ENCODE results near the gene PFKM. TPM values are rescaled to one million over a fixed set of nuclear protein-coding genes. Genes with fewer than 3 reads are reported as not detected.
"Not testable (repeated sequence)": the region's sequence is repeated elsewhere in the genome, so short reads cannot be mapped to it uniquely, and the experiment has no call there.

PFKM gene
- total and polyA plus RNA-seq, 2 of the 4 experiments (the other 2 are of a cell fraction) = 56.7 to 82.6 TPM

DNA sequence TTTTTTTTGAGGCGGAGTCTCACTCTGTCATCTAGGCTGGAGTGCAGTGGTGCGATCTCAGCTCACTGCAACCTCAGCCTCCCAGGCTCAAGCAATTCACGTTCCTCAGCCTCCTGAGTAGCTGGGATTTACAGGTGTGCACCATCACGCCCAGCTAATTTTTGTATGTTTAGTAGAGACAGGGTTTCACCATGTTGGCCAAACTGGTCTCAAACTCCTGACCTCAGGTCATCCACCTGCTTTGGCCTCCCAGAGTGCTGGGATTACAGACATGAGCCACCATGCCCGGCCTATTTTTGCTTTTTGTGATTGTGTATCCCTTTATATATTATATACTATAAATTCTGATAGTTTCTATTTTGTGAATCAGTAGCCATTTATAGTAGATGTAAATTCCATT is 36.6 kb downstream of the PFKM start:
- H3K4me2 ChIP-seq (ENCODE audit: low read depth, low read length) = not testable (repeated sequence)

More for the DNA sequence above, 36.6 kb downstream of the PFKM start:
- H3K4me1 ChIP-seq (ENCODE audit: control insufficient read depth, insufficient read depth, low read length); H4K20me1 ChIP-seq (ENCODE audit: insufficient read depth, low read length); ATAC-seq (ENCODE audit: low read depth); H3K9me1 ChIP-seq (ENCODE audit: insufficient read depth, low read length); H4K8ac ChIP-seq (ENCODE audit: low read depth in 2 of 2, low read length in 2 of 2); H3K27ac ChIP-seq (ENCODE audit: insufficient read depth, low read length); H3K14ac ChIP-seq (replicated peaks; ENCODE audit: low read depth, low read length); H2BK20ac ChIP-seq (ENCODE audit: low read depth, low read length); CTCF ChIA-PET; H2BK5ac ChIP-seq (ENCODE audit: low read depth, low read length, poor library complexity, severe bottlenecking); POLR2A ChIA-PET (ENCODE audit: unreplicated experiment); BruUV-seq (replicated peaks); H4K5ac ChIP-seq (ENCODE audit: low read depth, low read length); H3K56ac ChIP-seq (ENCODE audit: extremely low read depth, insufficient read depth, low read length); H2BK120ac ChIP-seq (ENCODE audit: low read depth, low read length); DNase-seq; H3K18ac ChIP-seq (ENCODE audit: low read depth, low read length); H3K4ac ChIP-seq (ENCODE audit: low read depth, low read length); in situ Hi-C loops (cut with MboI; ENCODE audit: low sequenced_read_pairs); dilution Hi-C loops (cut with HindIII; ENCODE audit: low sequenced_read_pairs, unreplicated experiment); H2AK9ac ChIP-seq (replicated peaks; ENCODE audit: low read depth, low read length, poor library complexity); H3K27me3 ChIP-seq (ENCODE audit: control insufficient read depth, insufficient read depth, low read length); H3K4me3 ChIP-seq (ENCODE audit: insufficient read depth, low read depth, low read length); H4K91ac ChIP-seq (ENCODE audit: insufficient read depth, low read depth, low read length); H3K9ac ChIP-seq (ENCODE audit: low read depth, low read length); H2BK15ac ChIP-seq (ENCODE audit: low read depth, low read length); H3K23ac ChIP-seq (ENCODE audit: low read depth, low read length); H2AFZ ChIP-seq (replicated peaks; ENCODE audit: low read length, poor library complexity); H2AK5ac ChIP-seq (ENCODE audit: low read depth, low read length); H3K9me3 ChIP-seq (ENCODE audit: control insufficient read depth, insufficient read depth, low read length): not testable (repeated sequence)
- Histone ChIP-seq H3K36me3 (ENCODE audit: control insufficient read depth, insufficient read depth, low read length) (peaks cover 17% of the 10 kb centered on the region), H3K79me1 (ENCODE audit: low read depth in 1 of 2, low read length in 2 of 2) (peaks cover 3 to 25% of the 10 kb centered on the region in 2 experiments; a peak in 3 of 4 replicates)
- WGBS, 2 experiments (ENCODE audit: extremely low coverage in 2 of 2, insufficient read length in 1 of 2) = no CpG with 5 or more reads among the region's 5 CpGs
- intact Hi-C loops (cut with micrococcal nuclease) = loop anchor here (2.0 kb wide), 1 partner anchor 49 kb away; the partner anchor contains the start of gene SENP1
